K562 (cell line): ENCODE data around the gene RNU6-1. TPM values are rescaled to one million over a fixed set of nuclear protein-coding genes. Genes with fewer than 3 reads are reported as not detected.
A peak's percentile ranks its signal among the peaks of the same experiment; 100 is the strongest.

Experiments
- BRF1 ChIP-seq: IDR thresholded peaks from 3 replicates; pipeline ENCODE4 v1.6.1; 2011; ENCODE audit warnings: borderline replicate concordance, mild to moderate bottlenecking; ENCODE audit not compliant: insufficient read length; ENCODE audit errors: extremely low read depth
- CEBPB ChIP-seq: fragments of 450-650 bp; IDR thresholded peaks from 2 replicates; pipeline ENCODE4 v1.6.1; 2016; ENCODE audit warnings: missing genetic modification characterization, missing compliant biosample characterization
- NR3C1 ChIP-seq: sonication (generic); formaldehyde crosslinking; IDR thresholded peaks from 2 replicates; pipeline ENCODE4 v1.8.1; 2022; ENCODE audit warnings: missing genetic modification reagents
- POLR2A ChIP-seq: fragments of 450-650 bp; conservative IDR thresholded peaks from 2 replicates; pipeline ENCODE4 v1.6.1; 2016
- PYGO2 ChIP-seq: fragments of 450-650 bp; IDR thresholded peaks from 2 replicates; pipeline ENCODE4 v1.6.1; 2016; ENCODE audit warnings: mild to moderate bottlenecking, missing genetic modification characterization, moderate library complexity, missing compliant biosample characterization
- RAD21 ChIP-seq, 2 experiments: fragments of 250-450 bp in 1 of 2; fragments of 450-650 bp in 1 of 2; sonication (Bioruptor Pico) in 1 of 2; formaldehyde crosslinking in 1 of 2; IDR thresholded peaks in 1 of 2; conservative IDR thresholded peaks in 1 of 2; 2 replicates each; pipeline versions ENCODE4 v1.4.0 to v1.8.0; 2020 to 2022; ENCODE audit warnings: mild to moderate bottlenecking in 2 of 2, moderate library complexity in 1 of 2
- SAFB2 ChIP-seq: fragments of 200-400 bp; formaldehyde crosslinking; IDR thresholded peaks from 2 replicates; pipeline ENCODE4 v1.6.1; 2018; ENCODE audit warnings: borderline replicate concordance, low read length, low read depth, moderate library complexity; ENCODE audit not compliant: severe bottlenecking
- SETDB1 ChIP-seq: IDR thresholded peaks from one replicate; pipeline ENCODE4 v1.6.1; 2012; ENCODE audit warnings: low read length, control low read depth, inconsistent platforms
- SLC30A9 ChIP-seq: fragments of 250-450 bp; sonication (Bioruptor Pico); IDR thresholded peaks from 2 replicates; pipeline ENCODE4 v1.8.0; 2022; ENCODE audit warnings: mild to moderate bottlenecking, moderate library complexity
- ZKSCAN8 ChIP-seq: fragments of 200-800 bp; sonication (Bioruptor generic); IDR thresholded peaks from 2 replicates; pipeline ENCODE4 v1.6.1; 2016; ENCODE audit warnings: missing genetic modification characterization, missing compliant biosample characterization
- ZNF354B ChIP-seq: fragments of 250-450 bp; sonication (Bioruptor Pico); IDR thresholded peaks from 2 replicates; pipeline ENCODE4 v1.4.0; 2020
- polyA plus RNA-seq, 8 experiments: library from polyadenylated mRNA; depleted of rRNA in 4 of 8; stranded (reverse) in 5 of 8; unstranded in 3 of 8; fragments of >200 nt; fragmentation: Nextera tagmentation in 2 of 8; fragmentation: Illumina TruSeq in 1 of 8; extraction: Ambion mirVana in 2 of 8; extraction: Trizol in 1 of 8; gene quantifications; 2 replicates each; pipeline versions ENCODE4 v1.2.1 to v1.2.3, GENCODE V29; 2011 to 2014; ENCODE audit warnings: inconsistent platforms in 1 of 8, missing spikeins in 1 of 8
- total RNA-seq, 7 experiments: library from RNA; depleted of rRNA in 6 of 7; stranded (reverse); fragments of >200 nt in 6 of 7; fragmentation: Illumina TruSeq in 2 of 7; extraction: Trizol in 2 of 7; gene quantifications; 2 replicates each; pipeline versions ENCODE4 v1.2.1 to v1.2.3, GENCODE V29; 2011 to 2021; ENCODE audit warnings: low replicate concordance in 1 of 7
- TF ChIP-seq, protein P1 (sequence below): fragments of 450-650 bp; IDR thresholded peaks from 2 replicates; pipeline ENCODE4 v1.6.1; 2016; ENCODE audit warnings: mild to moderate bottlenecking, moderate library complexity
- TF ChIP-seq, protein P2 (sequence below): fragments of 250-450 bp; sonication (Bioruptor Pico); IDR thresholded peaks from 2 replicates; pipeline ENCODE4 v1.8.0; 2021; ENCODE audit warnings: moderate library complexity, mild to moderate bottlenecking, inconsistent platforms
- TF ChIP-seq, protein P3 (sequence below): IDR thresholded peaks from 2 replicates; pipeline ENCODE4 v1.6.1; 2014; ENCODE audit warnings: antibody characterized with exemption

The RNU6-1 gene
- total and polyA plus RNA-seq, 9 of the 15 experiments (the other 6 are each of a cell fraction or from before 2014, with no cell fraction given), result not detected

DNA sequence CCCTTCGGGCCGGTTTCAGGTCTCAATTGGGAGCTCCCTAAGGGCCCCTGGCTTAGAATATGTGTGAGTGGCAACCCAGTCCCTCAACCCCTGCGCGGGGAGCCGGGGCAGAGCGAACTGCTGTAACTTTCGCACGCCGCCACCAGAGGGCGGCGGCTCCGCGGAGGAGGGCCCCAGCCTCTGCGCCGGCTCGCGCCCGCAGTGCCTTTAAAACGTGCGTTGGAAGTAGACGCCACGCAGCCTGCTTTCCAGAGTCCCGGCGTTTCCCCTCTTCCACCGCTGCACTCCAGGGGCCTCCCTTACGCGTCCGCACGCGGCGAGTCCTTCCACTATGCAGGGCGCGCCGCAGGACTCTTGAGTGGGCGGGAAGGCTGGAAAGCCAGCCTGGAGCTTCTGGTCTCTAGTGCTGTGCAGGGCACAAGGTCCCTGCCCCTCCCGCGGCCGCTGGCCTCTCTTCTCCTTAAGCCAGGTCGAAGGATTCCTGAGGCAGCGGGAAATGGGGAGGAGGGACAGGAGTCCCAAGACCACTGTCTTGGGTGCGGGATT is 23.7 kb upstream of the RNU6-1 start (continued):
- TF ChIP-seq, protein P1, sequence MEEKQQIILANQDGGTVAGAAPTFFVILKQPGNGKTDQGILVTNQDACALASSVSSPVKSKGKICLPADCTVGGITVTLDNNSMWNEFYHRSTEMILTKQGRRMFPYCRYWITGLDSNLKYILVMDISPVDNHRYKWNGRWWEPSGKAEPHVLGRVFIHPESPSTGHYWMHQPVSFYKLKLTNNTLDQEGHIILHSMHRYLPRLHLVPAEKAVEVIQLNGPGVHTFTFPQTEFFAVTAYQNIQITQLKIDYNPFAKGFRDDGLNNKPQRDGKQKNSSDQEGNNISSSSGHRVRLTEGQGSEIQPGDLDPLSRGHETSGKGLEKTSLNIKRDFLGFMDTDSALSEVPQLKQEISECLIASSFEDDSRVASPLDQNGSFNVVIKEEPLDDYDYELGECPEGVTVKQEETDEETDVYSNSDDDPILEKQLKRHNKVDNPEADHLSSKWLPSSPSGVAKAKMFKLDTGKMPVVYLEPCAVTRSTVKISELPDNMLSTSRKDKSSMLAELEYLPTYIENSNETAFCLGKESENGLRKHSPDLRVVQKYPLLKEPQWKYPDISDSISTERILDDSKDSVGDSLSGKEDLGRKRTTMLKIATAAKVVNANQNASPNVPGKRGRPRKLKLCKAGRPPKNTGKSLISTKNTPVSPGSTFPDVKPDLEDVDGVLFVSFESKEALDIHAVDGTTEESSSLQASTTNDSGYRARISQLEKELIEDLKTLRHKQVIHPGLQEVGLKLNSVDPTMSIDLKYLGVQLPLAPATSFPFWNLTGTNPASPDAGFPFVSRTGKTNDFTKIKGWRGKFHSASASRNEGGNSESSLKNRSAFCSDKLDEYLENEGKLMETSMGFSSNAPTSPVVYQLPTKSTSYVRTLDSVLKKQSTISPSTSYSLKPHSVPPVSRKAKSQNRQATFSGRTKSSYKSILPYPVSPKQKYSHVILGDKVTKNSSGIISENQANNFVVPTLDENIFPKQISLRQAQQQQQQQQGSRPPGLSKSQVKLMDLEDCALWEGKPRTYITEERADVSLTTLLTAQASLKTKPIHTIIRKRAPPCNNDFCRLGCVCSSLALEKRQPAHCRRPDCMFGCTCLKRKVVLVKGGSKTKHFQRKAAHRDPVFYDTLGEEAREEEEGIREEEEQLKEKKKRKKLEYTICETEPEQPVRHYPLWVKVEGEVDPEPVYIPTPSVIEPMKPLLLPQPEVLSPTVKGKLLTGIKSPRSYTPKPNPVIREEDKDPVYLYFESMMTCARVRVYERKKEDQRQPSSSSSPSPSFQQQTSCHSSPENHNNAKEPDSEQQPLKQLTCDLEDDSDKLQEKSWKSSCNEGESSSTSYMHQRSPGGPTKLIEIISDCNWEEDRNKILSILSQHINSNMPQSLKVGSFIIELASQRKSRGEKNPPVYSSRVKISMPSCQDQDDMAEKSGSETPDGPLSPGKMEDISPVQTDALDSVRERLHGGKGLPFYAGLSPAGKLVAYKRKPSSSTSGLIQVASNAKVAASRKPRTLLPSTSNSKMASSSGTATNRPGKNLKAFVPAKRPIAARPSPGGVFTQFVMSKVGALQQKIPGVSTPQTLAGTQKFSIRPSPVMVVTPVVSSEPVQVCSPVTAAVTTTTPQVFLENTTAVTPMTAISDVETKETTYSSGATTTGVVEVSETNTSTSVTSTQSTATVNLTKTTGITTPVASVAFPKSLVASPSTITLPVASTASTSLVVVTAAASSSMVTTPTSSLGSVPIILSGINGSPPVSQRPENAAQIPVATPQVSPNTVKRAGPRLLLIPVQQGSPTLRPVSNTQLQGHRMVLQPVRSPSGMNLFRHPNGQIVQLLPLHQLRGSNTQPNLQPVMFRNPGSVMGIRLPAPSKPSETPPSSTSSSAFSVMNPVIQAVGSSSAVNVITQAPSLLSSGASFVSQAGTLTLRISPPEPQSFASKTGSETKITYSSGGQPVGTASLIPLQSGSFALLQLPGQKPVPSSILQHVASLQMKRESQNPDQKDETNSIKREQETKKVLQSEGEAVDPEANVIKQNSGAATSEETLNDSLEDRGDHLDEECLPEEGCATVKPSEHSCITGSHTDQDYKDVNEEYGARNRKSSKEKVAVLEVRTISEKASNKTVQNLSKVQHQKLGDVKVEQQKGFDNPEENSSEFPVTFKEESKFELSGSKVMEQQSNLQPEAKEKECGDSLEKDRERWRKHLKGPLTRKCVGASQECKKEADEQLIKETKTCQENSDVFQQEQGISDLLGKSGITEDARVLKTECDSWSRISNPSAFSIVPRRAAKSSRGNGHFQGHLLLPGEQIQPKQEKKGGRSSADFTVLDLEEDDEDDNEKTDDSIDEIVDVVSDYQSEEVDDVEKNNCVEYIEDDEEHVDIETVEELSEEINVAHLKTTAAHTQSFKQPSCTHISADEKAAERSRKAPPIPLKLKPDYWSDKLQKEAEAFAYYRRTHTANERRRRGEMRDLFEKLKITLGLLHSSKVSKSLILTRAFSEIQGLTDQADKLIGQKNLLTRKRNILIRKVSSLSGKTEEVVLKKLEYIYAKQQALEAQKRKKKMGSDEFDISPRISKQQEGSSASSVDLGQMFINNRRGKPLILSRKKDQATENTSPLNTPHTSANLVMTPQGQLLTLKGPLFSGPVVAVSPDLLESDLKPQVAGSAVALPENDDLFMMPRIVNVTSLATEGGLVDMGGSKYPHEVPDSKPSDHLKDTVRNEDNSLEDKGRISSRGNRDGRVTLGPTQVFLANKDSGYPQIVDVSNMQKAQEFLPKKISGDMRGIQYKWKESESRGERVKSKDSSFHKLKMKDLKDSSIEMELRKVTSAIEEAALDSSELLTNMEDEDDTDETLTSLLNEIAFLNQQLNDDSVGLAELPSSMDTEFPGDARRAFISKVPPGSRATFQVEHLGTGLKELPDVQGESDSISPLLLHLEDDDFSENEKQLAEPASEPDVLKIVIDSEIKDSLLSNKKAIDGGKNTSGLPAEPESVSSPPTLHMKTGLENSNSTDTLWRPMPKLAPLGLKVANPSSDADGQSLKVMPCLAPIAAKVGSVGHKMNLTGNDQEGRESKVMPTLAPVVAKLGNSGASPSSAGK, result peak; percentile 95
- peak; percentile 99 for TF ChIP-seq RAD21 (CRISPR knock-in tag; conservative IDR thresholded peaks at IDR 0.05 in 1 of 2, IDR thresholded peaks at IDR 0.05 in 1 of 2)
- no peak for TF ChIP-seq CEBPB
- TF ChIP-seq, protein P2, sequence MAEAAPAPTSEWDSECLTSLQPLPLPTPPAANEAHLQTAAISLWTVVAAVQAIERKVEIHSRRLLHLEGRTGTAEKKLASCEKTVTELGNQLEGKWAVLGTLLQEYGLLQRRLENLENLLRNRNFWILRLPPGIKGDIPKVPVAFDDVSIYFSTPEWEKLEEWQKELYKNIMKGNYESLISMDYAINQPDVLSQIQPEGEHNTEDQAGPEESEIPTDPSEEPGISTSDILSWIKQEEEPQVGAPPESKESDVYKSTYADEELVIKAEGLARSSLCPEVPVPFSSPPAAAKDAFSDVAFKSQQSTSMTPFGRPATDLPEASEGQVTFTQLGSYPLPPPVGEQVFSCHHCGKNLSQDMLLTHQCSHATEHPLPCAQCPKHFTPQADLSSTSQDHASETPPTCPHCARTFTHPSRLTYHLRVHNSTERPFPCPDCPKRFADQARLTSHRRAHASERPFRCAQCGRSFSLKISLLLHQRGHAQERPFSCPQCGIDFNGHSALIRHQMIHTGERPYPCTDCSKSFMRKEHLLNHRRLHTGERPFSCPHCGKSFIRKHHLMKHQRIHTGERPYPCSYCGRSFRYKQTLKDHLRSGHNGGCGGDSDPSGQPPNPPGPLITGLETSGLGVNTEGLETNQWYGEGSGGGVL (CRISPR knock-in tag), result no peak
- no peak for TF ChIP-seq PYGO2 (tag)
- no peak for TF ChIP-seq ZKSCAN8 (CRISPR knock-in tag)
- no peak for TF ChIP-seq BRF1
- TF ChIP-seq ZNF354B, result no peak
- TF ChIP-seq POLR2A, result no peak; the same call in 1 of the 2 replicates
- TF ChIP-seq NR3C1 (CRISPR knock-in tag), result no peak
- no peak for TF ChIP-seq SLC30A9 (CRISPR knock-in tag)
- no peak for TF ChIP-seq SAFB2
- TF ChIP-seq, protein P3, sequence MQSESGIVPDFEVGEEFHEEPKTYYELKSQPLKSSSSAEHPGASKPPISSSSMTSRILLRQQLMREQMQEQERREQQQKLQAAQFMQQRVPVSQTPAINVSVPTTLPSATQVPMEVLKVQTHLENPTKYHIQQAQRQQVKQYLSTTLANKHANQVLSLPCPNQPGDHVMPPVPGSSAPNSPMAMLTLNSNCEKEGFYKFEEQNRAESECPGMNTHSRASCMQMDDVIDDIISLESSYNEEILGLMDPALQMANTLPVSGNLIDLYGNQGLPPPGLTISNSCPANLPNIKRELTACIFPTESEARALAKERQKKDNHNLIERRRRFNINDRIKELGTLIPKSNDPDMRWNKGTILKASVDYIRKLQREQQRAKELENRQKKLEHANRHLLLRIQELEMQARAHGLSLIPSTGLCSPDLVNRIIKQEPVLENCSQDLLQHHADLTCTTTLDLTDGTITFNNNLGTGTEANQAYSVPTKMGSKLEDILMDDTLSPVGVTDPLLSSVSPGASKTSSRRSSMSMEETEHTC, result no peak
- TF ChIP-seq SETDB1, result no peak
